Neural cell (in vitro differentiated cells): ENCODE results near the gene CCNDBP1. TPM values are rescaled to one million over a fixed set of nuclear protein-coding genes. Genes with fewer than 3 reads are reported as not detected.

Source experiments
- H2AFZ ChIP-seq: fragments of 200-600, 300-800 bp; sonication (generic), shearing (Covaris generic); 2 replicates; pipeline ENCODE4 v1.6.0; 2014; ENCODE audit warnings: low read depth, mild to moderate bottlenecking, antibody characterized with exemption, low read length, moderate library complexity
- H3F3A ChIP-seq: fragments of 200-600 bp; shearing (Covaris generic); 2 replicates; pipeline ENCODE4 v1.6.1; 2016; ENCODE audit warnings: mild to moderate bottlenecking, moderate library complexity, mixed read lengths, antibody characterized with exemption, low read length; ENCODE audit not compliant: insufficient read depth, poor library complexity, severe bottlenecking
- H3K27ac ChIP-seq: fragments of 200-600, 300-800 bp; sonication (generic), shearing (Covaris generic); 2 replicates; pipeline ENCODE4 v1.5.1; 2014; ENCODE audit warnings: mild to moderate bottlenecking, low read length, moderate library complexity
- H3K27me3 ChIP-seq: fragments of 300-800, 200-600 bp; sonication (generic), shearing (Covaris generic); 2 replicates; pipeline ENCODE4 v1.6.0; 2014; ENCODE audit warnings: mild to moderate bottlenecking, low read depth, low read length, moderate library complexity; ENCODE audit not compliant: insufficient read depth
- H3K36me3 ChIP-seq: fragments of 300-800, 200-600 bp; sonication (generic), shearing (Covaris generic); 2 replicates; pipeline ENCODE4 v1.5.1; 2014; ENCODE audit warnings: mild to moderate bottlenecking, antibody characterized with exemption, low read length, moderate library complexity; ENCODE audit not compliant: insufficient read depth
- H3K4me2 ChIP-seq: fragments of 300-800, 200-600 bp; sonication (generic), shearing (Covaris generic); 2 replicates; pipeline ENCODE4 v1.6.0; 2014; ENCODE audit warnings: mild to moderate bottlenecking, low read length
- H3K4me3 ChIP-seq: fragments of 300-800, 200-600 bp; sonication (generic), shearing (Covaris generic); 2 replicates; pipeline ENCODE4 v1.5.1; 2014; ENCODE audit warnings: mild to moderate bottlenecking, low read length, moderate library complexity
- H3K79me2 ChIP-seq: fragments of 200-600 bp; shearing (Covaris generic); replicated peaks from 2 replicates; pipeline ENCODE4 v1.6.0; 2014; ENCODE audit warnings: mild to moderate bottlenecking, low read length, moderate library complexity; ENCODE audit not compliant: insufficient read depth
- H3K9ac ChIP-seq: fragments of 300-800, 200-600 bp; sonication (generic), shearing (Covaris generic); 2 replicates; pipeline ENCODE4 v1.6.1; 2016; ENCODE audit warnings: mild to moderate bottlenecking, low read length, mixed read lengths
- H3K9me2 ChIP-seq: fragments of 200-600 bp; shearing (Covaris generic); 2 replicates; pipeline ENCODE4 v1.6.1; 2016; ENCODE audit warnings: mild to moderate bottlenecking, low read length, mixed read lengths; ENCODE audit not compliant: insufficient read depth
- H3K9me3 ChIP-seq: fragments of 200-600, 300-800 bp; sonication (generic), shearing (Covaris generic); 2 replicates; pipeline ENCODE4 v1.6.1; 2016; ENCODE audit warnings: mild to moderate bottlenecking, mixed run types, low read length, moderate library complexity, mixed read lengths
- H4K20me1 ChIP-seq: fragments of 200-600 bp; shearing (Covaris generic); 2 replicates; pipeline ENCODE4 v1.6.1; 2016; ENCODE audit warnings: mild to moderate bottlenecking, mixed run types; ENCODE audit not compliant: insufficient read depth
- EP300 ChIP-seq: fragments of 450-650 bp; conservative IDR thresholded peaks from 2 replicates; pipeline ENCODE4 v1.6.1; 2014; ENCODE audit warnings: antibody characterized with exemption, mild to moderate bottlenecking, moderate library complexity; ENCODE audit not compliant: poor library complexity, severe bottlenecking
- EZH2 ChIP-seq: fragments of 200-600, 300-800 bp; shearing (Covaris generic), sonication (generic); IDR thresholded peaks from 2 replicates; pipeline ENCODE4 v1.6.1; 2014; ENCODE audit warnings: antibody characterized with exemption, low read length, borderline replicate concordance, mild to moderate bottlenecking; ENCODE audit not compliant: insufficient read depth, poor library complexity, severe bottlenecking
- MXI1 ChIP-seq: fragments of 450-650 bp; conservative IDR thresholded peaks from 2 replicates; pipeline ENCODE4 v1.6.1; 2014; ENCODE audit warnings: antibody characterized with exemption, mild to moderate bottlenecking; ENCODE audit not compliant: poor library complexity, severe bottlenecking
- POLR2AphosphoS5 ChIP-seq: IDR thresholded peaks from 2 replicates; pipeline ENCODE4 v1.6.1; 2012
- RAD21 ChIP-seq: fragments of 450-650 bp; conservative IDR thresholded peaks from 2 replicates; pipeline ENCODE4 v1.6.1; 2014; ENCODE audit warnings: antibody characterized with exemption, mild to moderate bottlenecking, moderate library complexity
- SMC3 ChIP-seq: fragments of 450-650 bp; conservative IDR thresholded peaks from 2 replicates; pipeline ENCODE4 v1.6.1; 2014; ENCODE audit warnings: antibody characterized with exemption, mild to moderate bottlenecking, moderate library complexity; ENCODE audit not compliant: poor library complexity
- TAF1 ChIP-seq: IDR thresholded peaks from 2 replicates; pipeline ENCODE4 v1.6.1; 2012; ENCODE audit warnings: low read depth
- polyA plus RNA-seq: library from polyadenylated mRNA; depleted of rRNA; stranded (reverse); fragments of >200 nt; gene quantifications from 2 replicates; pipeline ENCODE4 v1.2.3, GENCODE V29; 2014
- TF ChIP-seq, protein P1 (sequence below): IDR thresholded peaks from 2 replicates; pipeline ENCODE4 v1.6.1; 2012; ENCODE audit warnings: borderline replicate concordance
- TF ChIP-seq, protein P2 (sequence below): fragments of 450-650 bp; IDR thresholded peaks from 2 replicates; pipeline ENCODE4 v1.5.1; 2014; ENCODE audit warnings: antibody characterized with exemption, mild to moderate bottlenecking, moderate library complexity; ENCODE audit not compliant: poor library complexity, severe bottlenecking

The CCNDBP1 gene
- polyA plus RNA-seq, 1 donor from 2014 or later = 67.6 TPM

DNA sequence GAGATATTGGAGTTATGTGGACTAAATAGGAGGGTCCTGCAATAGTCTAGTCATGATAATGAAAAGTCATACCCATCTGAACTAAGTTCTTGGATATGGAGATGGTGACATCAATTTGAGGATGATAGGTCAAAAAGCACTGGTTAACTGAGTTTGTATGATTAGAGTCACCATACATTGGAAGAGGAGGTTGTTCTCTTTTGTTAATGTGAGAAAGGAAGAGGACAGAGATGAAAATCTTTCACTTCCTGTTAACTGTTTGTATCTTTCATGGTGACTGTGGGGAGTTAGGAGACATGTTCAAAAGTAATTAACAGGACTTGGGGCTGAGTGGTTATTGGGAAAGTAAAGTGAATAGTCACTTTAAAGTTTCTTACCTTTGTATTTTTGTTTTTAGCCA is 40.7 kb upstream of the CCNDBP1 start:
- H3F3A ChIP-seq = no peaks in the 10 kb centered on the region
- H3K27ac ChIP-seq = no peak overlapping the region
- H3K9ac ChIP-seq = no peak overlapping the region
- H3K4me3 ChIP-seq = no peak overlapping the region
- H3K4me2 ChIP-seq = no peak overlapping the region
- no peaks in the 10 kb centered on the region for H4K20me1 ChIP-seq
- H3K36me3 ChIP-seq = no peaks in the 10 kb centered on the region
- H3K9me2 ChIP-seq = no peaks in the 10 kb centered on the region
- no peaks in the 10 kb centered on the region for H3K27me3 ChIP-seq
- H3K79me2 ChIP-seq = no peaks in the 10 kb centered on the region
- TF ChIP-seq EZH2 (no peak), MXI1 (no peak), POLR2AphosphoS5 (no peak), EP300 (no peak), RAD21 (no peak), SMC3 (no peak), TAF1 (no peak)
- TF ChIP-seq, protein P1, sequence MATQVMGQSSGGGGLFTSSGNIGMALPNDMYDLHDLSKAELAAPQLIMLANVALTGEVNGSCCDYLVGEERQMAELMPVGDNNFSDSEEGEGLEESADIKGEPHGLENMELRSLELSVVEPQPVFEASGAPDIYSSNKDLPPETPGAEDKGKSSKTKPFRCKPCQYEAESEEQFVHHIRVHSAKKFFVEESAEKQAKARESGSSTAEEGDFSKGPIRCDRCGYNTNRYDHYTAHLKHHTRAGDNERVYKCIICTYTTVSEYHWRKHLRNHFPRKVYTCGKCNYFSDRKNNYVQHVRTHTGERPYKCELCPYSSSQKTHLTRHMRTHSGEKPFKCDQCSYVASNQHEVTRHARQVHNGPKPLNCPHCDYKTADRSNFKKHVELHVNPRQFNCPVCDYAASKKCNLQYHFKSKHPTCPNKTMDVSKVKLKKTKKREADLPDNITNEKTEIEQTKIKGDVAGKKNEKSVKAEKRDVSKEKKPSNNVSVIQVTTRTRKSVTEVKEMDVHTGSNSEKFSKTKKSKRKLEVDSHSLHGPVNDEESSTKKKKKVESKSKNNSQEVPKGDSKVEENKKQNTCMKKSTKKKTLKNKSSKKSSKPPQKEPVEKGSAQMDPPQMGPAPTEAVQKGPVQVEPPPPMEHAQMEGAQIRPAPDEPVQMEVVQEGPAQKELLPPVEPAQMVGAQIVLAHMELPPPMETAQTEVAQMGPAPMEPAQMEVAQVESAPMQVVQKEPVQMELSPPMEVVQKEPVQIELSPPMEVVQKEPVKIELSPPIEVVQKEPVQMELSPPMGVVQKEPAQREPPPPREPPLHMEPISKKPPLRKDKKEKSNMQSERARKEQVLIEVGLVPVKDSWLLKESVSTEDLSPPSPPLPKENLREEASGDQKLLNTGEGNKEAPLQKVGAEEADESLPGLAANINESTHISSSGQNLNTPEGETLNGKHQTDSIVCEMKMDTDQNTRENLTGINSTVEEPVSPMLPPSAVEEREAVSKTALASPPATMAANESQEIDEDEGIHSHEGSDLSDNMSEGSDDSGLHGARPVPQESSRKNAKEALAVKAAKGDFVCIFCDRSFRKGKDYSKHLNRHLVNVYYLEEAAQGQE = no peak
- TF ChIP-seq, protein P2, sequence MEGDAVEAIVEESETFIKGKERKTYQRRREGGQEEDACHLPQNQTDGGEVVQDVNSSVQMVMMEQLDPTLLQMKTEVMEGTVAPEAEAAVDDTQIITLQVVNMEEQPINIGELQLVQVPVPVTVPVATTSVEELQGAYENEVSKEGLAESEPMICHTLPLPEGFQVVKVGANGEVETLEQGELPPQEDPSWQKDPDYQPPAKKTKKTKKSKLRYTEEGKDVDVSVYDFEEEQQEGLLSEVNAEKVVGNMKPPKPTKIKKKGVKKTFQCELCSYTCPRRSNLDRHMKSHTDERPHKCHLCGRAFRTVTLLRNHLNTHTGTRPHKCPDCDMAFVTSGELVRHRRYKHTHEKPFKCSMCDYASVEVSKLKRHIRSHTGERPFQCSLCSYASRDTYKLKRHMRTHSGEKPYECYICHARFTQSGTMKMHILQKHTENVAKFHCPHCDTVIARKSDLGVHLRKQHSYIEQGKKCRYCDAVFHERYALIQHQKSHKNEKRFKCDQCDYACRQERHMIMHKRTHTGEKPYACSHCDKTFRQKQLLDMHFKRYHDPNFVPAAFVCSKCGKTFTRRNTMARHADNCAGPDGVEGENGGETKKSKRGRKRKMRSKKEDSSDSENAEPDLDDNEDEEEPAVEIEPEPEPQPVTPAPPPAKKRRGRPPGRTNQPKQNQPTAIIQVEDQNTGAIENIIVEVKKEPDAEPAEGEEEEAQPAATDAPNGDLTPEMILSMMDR = no peak
- H3K9me3 ChIP-seq = no peaks in the 10 kb centered on the region
- H2AFZ ChIP-seq = no peak overlapping the region

DNA sequence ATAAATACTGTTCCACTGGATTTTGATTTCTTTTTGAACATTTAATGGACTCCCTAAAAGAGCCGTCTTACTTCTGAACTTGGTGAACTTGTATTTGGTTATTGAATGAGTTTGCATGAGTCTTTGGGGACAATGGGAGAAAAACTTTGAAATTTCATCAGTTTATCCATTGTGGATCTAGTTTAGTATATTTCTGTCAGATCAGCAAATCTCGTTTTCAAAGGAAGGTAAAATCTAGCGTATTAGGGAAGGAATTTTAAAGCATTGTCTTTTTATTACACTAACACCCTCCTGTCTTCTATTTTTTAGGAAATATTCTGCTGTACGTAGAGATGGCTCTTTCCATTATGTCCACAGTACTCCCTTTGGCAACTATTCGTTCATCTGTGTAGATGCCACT is 39.0 kb upstream of the CCNDBP1 start:
- TF ChIP-seq MXI1 (no peak), POLR2AphosphoS5 (no peak), EZH2 (no peak), SMC3 (no peak), EP300 (no peak), RAD21 (no peak), TAF1 (no peak)
- TF ChIP-seq, protein P1 = no peak
- TF ChIP-seq, protein P2 = no peak
- H3K4me2 ChIP-seq = no peak overlapping the region

More for the DNA sequence above, 39.0 kb upstream of the CCNDBP1 start:
- Histone ChIP-seq H3K9me2 (no peaks in the 10 kb centered on the region), H3K79me2 (no peaks in the 10 kb centered on the region), H3K27me3 (no peaks in the 10 kb centered on the region), H4K20me1 (no peaks in the 10 kb centered on the region), H3K4me3 (no peak overlapping the region), H2AFZ (no peak overlapping the region), H3K27ac (no peak overlapping the region), H3K9me3 (no peaks in the 10 kb centered on the region), H3K36me3 (no peaks in the 10 kb centered on the region), H3K9ac (no peak overlapping the region), H3F3A (no peaks in the 10 kb centered on the region)
